Mucosa of gallbladder (tissue), 1 donor: Measurements from ENCODE around the gene GFI1. TPM values are rescaled to one million over a fixed set of nuclear protein-coding genes. Genes with fewer than 3 reads are reported as not detected.
"Not testable (repeated sequence)": the region's sequence is repeated elsewhere in the genome, so short reads cannot be mapped to it uniquely, and the experiment has no call there.

Source experiments
- DNase-seq: peaks from one replicate; pipeline ENCODE4 v3.0.0-alpha.2; 2020; ENCODE audit warnings: low spot score
- total RNA-seq: library from RNA; stranded (reverse); gene quantifications from one replicate; pipeline ENCODE4 v1.2.1, GENCODE V29; 2021
- donor health status: DM: no; HTN: no; CAD: no.

Gene GFI1
- 3.0 TPM for total RNA-seq

DNA sequence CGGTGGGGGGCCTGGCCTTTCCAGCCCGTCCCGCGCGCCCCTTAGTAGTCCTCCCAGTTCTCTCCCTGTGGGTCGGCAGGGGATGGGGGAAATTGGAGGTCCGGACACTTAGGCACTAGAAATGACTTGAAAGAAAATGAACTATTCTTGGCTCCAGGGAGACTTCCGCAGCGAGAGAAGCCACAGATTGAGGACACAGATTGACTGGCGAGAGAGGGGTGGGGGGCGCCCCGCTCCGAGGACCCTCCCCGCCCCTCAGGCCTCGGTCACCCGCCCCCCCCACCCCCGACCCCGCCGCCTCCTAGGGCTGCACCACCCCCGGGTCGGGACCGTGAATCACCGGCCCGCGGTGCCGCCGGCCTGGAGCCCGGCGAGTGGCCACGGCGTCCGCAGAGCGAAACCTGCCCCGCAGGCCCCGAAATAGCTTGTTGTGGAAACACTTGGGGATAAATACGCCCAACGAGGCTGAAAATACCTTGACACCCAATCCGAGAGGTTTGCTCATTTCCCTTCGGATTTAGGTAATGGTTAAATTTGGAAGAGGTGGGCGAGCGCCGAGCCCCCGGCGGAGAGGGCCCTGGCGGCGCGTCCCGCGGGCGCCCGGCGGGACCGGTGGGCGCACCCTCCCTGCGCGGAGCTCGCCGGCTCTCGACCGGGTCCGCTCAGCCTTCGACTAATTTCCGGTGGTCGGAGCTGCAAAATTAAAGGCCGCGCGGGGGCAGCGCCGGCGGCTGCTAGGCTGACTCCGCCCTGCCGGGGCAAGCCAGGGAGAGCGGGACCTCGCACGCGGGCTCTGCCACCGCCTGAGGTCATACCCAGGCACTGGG is at the start of gene GFI1:
Gene GFI1 (minus strand): TSS at position 675 of the 827 bp plus-strand sequence. CDS start 3,438 bp downstream, outside the sequence.
- DNase-seq, result no peak

DNA sequence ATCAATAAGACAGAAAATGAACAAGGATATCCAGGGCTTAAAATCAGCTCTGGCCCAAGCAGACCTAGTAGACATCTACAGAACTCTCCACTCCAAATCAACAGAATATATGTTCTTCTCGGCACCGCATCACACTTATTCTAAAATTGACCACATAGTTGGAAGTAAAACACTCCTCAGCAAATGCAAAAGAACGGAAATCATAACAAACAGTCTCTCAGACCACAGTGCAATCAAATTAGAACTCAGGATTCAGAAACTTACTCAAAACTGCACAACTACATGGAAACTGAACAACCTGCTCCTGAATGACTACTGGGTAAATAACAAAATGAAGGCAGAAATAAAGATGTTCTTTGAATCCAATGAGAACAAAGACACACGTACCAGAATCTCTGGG is 45.6 kb upstream of the GFI1 start:
- not testable (repeated sequence) for DNase-seq

DNA sequence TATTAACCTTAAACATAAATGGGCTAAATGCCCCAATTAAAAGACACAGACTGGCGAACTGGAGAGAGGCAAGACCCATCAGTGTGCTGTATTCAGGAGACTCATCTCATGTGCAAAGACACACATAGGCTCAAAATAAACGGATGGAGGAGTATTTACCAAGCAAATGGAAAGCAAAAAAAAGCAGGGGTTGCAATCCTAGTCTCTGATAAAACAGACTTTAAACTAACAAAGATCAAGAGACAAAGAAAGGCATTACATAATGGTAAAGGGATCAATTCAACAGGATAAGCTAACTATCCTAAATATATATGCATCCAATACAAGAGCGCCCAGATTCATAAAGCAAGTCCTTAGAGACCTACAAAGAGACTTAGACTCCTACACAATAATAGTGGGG is 45.2 kb upstream of the GFI1 start:
- DNase-seq, result not testable (repeated sequence)

DNA sequence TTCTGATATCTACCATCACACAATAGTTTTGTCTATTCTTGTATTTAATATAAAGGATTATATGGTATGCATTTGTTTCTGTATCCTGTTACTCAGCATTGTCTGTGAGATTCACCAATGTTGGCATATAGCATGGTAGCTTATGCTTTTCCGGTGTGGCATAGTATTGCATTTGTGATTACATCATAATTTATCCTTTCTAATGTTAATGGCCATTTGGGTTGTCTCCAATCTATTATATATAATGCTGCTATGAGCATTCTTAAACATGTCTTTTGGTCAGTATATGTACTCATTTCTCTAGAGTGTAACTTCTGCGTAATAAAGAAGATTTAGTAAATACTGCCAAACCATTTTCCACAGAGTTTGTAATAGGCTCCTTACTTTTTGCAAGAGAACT is 40.9 kb upstream of the GFI1 start:
- DNase-seq, result no peak

DNA sequence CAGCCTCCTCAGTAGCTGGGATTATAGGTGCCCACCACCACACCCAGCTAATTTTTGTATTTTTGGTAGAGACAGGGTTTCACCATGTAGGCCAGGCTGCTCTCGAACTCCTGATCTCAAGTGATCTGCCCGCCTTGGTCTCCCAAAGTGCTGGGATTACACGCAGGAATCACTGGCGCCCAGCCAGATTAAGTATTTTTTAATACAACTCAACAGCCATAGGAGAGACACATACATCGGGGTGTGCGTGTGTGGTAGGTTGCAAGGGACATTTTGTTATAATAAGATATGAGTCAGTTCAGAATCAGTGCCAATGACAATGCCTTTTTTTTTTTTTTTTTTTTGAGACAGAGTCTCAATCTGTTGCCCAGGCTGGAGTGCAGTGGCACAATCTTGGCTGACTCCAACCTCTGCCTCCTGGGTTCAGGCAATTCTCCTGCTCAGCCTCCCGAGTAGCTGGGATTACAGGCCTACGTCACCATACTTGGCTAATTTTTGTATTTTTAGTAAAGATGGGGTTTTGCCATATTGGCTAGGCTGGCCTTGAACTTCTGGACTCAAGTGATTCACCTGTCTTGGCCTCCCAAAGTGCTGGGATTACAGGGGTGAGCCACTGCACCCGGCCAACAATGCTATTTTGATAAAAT is 38.3 kb upstream of the GFI1 start:
- DNase-seq, result not testable (repeated sequence)

DNA sequence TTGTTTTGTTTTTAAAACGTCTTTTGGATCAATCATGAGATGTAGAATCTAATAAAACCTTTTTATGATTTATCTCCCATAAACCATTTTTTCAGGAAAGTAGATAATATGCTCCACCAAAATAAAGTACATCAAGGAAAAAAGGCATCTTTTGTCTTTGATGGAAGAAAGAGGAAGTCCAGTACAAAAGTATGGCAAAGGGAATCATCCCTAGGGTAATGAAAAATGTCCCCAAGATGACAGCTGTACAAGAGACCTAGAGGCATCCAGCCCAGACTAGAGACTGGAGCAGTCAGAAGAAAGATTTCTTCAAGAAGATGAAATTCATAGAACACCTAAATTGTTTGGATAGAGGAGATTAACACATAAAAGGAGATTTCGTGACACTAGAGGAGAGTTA is 32.3 kb upstream of the GFI1 start:
- DNase-seq, result no peak

DNA sequence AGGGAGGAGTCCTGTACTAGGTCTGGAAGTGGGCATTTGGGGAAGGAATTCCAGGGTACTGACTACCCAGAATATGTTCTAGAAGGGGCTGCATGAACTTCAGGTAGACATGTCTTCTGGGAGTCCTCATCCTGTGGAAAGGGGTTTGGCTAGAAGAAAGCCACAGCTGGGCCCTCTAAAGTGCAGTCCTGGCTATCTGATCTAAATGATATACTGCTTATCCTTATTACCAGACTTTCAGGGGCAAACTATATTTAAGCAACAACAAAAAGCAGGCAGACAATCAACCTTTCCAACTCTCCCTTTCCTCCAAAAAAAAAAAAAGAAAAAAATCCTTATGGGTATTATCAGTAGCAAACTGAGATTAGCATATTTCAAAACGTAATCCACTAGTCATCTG is 29.8 kb upstream of the GFI1 start:
- no peak for DNase-seq

DNA sequence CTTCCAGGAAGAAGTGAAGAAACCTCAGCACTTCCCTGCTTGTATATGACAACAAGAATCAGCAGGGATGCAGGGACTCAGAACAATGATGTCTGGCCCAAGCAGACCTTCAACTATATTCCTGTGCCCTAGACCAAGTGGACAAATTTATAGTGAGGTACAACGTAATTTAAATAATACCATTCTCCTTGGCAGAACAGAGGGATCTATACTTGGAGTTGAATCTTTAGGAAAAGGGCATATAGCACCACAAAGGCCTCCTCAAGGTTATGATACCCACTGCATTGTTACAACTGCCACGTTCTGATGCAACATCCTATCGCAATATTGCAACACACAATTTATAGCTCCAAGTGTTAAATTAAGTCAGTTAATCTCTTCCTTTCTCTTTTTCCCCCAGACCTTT is 29.1 kb upstream of the GFI1 start:
- no peak for DNase-seq

DNA sequence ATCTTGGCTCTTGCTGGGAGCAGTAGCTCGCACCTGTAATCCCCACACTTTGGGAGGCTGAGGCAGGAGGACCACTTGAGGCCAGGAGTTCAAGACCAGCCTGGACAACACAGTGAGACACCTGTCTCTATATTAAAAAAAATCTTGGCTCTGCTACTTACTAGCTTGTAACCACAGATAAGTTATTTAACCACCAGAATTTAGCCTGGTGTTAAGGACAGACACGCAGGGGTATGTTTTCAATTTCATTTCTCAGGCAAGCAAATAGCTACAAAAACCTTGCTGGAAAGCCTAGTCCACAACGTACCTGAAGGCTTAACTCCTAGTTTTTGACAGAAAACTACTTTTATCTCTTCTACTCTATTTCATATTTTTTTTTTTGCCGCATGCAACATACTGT is 24.8 kb upstream of the GFI1 start:
- no peak for DNase-seq

DNA sequence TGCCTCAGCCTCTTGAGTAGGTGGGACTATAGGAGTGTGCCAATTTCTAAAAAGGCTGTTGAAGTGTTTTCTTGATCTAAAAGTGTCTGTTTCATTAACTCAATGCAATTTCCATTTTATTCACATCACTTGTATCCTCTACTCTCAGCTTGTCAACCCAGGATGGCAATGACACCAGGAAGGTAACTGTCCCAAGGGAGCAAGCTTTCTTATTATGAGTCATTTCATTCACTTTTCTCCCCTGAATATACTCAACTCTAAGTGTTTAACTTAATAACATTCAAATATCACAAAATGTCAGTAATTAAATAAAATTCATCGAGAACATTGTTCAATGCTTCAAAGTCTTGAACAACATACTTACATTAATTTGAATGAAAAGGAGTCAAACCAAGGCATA is 22.9 kb upstream of the GFI1 start:
- no peak for DNase-seq

DNA sequence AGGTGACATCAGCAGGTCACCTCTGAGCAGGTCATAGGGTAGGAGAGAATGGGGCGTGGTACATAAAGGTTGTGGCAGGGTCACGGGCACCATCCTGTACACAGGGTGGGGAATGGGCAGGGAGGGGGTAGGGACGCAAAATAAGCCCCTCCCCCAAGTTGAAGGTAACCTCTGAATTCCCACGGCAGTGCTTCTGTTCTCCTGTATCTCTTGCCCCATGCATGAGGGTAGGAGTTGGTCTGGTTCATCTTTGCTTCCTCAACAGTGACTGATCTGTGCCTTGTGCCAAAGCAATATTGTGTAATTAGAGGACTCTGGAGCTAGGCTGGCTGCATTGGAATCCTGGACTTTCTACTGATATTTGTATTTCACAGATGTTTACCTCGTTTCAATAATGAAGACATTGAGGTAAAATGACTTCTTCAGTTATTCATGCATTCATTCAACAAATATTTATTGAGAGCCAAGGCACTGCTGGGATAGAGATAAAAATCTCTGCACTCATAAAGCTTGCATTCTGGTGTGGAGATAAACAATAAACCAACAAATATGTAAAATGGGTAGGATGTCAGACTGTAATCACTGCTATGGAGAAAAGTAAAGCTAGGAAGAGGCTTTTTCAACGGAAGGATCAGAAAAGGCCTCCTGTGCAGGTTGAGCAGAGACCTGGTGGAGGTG is 18.4 kb upstream of the GFI1 start:
- DNase-seq, result no peak

DNA sequence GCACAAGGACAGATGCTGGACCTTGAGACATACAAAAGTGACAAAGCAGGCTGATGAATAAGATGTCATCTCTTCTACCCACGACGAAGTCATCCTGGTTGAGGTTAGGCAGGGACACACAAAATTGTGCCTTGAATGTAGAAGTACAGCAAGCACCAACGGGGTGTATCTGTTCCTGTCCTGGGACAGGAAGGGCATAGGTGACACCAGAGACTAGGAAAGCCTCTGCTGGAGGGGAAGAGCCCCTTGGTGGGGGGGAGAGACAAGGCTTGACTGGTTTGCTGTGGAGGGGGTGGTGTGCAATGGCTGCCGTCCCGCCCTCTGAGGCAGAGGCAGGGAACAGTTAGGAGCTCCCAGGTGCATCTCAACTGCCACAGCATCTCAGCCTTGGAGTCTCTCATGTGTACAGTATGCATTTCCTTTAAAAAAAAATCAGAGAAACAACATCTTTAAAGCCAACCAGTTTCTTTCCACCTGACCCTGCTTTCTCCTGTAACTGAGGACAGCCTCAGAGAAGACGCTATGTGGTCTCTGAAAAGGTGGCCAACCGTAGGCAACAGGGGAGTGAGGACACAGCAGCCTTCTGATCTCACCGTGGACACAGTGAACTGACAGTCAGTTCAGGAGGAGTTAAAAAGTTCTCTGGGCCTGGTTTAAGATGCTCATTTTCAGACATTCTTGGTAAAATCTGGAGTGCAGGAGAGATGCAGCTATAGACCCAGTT is 17.7 kb upstream of the GFI1 start:
- DNase-seq, result no peak

DNA sequence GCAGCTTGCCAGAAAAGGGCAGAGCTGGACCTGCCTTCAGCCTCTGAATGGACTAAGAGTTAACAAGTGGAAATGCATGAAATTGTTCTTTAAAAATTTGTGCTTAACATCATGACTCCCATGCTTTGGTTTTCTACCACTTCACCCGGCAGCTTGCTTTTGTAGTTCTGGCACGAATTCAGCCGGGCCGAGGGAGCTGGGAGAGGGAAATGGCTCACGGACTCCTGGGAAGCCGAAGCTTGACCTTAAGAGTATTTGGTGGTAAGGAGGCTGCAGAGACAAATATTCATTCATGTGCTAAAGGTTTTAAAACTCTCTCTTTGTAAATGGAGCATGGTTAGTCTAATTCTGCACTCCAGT is 17.2 kb upstream of the GFI1 start:
- DNase-seq, result no peak

DNA sequence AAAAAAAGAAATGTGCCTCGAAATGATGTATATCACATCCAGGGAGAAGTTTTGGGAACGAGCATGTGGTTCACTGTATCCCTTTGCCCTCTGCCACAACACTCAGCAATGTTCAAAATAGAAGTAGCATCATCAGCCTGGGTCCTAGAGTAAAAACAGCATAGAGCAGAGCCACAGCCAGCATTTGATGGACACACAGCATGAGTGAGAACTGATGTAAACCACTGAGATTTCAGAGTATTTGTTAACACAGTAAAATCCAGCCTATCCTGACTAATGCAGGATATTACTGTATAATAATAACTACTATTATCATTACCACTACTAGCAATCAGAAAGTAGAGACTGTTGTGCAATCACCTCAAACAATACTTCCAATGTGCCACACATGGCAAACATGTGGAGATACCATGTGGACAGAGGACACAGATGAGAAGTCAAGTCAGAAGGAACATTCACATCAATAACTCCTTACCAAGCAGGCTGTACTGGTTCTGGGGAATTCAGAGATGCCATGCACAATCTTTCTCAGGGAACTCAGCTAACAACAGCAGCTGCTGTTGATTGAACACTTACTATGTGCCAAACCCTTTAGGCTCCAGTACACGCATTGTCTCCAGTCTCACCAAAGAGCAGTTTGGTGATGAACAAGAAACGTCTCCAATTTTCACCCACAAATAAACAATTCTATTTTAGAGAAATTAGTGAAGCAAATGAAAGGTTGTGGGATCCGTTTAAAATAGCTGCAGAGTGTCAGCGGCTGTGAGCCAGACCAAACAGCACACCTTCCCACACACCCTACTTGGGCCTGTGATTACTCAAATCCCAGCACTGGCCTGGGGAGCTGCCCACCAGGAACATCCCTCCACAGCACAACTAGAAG is 16.6 kb upstream of the GFI1 start:
- no peak for DNase-seq

DNA sequence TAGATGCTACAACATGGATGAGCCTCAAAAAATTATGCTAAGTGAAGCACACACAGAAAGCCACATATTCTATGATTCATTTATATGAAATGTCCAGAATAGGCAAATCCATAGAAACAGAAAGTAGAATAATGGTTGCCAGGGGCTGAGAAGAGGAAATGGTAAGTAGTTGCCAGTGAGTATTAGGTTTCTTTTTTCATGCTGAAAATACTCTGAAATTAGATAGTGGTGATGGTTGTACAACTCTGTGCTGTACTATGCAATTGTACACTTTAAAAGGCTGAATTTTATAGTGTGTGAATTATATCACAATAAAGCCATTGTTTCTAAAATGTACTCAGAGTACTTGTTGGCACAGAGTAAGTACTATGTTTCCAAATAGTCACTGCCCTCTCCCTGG is 15.5 kb upstream of the GFI1 start:
- no peak for DNase-seq

DNA sequence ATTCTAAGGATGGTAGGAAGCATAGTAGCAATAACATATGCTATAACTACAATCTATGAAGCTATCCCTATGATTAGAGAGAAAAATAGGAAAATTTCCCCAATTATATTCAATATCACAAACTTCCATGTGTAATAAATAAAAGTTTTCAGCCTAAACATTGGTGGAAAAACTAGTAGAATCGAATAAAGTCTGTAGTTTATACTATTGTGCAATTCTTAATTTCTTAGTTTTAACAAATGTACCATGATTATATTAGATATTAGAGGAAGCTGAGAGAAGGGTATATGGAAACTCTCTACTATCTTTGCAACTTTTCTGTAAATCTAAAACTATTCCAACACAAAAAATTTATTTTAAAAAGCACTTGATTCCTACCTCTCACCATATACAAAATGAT is 13.8 kb upstream of the GFI1 start:
- no peak for DNase-seq

DNA sequence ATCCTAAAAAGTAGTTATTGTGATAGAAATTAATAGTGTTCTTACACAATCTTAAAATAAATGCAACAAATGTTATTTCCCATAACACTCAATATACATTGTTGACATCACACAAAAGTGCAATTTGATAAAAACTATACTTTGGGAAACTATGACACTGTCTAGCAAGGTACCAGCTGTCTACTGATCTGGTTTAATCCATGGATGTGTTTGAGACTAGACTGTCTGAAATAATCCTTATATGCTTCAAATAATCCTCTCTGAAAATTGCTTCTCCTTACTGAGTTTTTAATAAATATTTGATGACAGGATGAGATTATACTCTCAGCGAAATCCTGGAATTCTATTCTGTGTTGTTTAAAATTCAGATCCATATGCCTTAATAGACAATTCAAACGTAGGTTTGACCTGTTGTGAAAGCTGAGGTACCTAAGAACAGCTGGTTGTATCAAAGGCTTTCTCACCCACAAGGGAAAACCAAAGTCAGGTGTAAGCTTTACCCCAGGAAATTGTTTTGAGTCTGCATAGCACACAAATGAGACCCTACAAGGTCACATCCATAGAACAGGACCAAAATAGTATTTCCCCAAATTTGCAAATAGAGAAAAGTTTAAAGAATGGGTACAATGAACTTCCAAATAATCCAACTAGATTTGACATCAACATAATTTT is 8.8 kb upstream of the GFI1 start:
- DNase-seq, result no peak

DNA sequence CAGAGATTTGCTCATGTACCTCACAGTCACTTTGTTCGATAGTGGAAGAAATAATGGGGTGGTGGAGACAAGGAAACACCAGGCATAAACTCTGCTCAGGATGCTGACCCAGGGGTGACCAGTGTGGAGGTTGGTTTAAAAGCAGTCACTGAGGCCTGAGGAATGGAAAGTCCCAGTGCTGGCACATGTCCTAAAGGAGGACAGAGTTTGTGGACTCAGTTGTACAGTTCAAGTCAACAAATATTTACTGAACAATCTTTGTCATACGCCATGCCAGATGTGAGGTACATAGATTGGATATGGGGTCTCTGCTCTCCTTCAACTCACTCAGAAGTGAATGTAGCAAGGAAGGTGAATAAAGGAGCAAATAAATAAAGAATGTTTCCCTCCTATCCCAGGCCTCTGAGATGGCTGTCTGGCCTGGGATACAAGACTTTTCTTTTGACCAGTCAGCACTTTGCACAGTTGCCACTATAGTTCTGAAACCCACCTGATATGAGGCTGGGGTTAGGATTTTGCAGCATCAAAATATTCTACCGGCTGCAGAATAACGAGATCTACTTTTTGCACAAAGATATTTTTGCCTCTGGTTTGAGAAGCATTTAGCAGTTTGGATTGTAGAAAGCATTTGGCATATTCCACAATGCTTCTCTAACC is 7.9 kb upstream of the GFI1 start:
- DNase-seq, result no peak

DNA sequence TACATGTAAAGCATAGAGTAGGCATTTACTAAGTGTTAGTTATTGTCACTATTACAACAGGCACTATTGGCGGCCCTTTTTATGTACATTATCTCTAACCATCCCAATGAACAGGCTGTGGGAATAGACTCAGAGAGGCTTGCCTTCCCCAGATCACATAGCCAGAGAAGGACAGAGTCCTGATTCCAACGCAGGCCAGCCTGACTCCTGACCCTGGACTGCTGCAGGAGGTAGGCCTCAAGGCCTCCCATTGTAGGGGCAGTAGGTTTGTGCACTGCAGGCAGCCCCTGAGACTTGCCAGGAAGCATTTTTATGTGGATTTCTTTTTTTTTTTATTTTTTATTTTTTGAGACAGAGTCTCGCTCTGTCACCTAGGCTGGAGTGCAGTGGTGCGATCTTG is 6.4 kb upstream of the GFI1 start:
- no peak for DNase-seq

DNA sequence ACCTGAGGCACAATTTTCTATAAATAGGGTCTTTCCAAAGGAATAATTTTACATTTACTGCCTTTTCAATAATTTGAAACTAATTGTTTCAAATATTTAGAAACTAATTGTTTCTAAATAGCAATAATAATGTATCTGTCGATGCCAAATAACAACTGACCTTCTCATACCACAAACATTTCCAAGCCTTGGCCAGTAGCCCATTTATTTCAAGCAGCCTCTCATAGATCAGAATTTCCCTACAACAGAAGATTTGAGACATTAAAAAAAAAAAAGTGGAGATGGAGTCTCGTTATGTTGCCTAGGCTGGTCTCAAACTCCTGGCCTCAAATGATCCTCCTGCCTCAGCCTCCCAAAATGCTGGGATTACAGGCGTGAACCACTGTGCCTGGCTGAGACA is 2.1 kb upstream of the GFI1 start:
- DNase-seq, result no peak
